ENCODE results near the gene HLA-DQB2. TPM values are rescaled to one million over a fixed set of nuclear protein-coding genes. Genes with fewer than 3 reads are reported as not detected.
"Not testable (repeated sequence)": the region's sequence is repeated elsewhere in the genome, so short reads cannot be mapped to it uniquely, and the experiment has no call there.

Gene HLA-DQB2
- total and polyA plus RNA-seq, 9 of the 15 experiments (the other 6 are each of a cell fraction or from before 2014, with no cell fraction given): not detected

DNA sequence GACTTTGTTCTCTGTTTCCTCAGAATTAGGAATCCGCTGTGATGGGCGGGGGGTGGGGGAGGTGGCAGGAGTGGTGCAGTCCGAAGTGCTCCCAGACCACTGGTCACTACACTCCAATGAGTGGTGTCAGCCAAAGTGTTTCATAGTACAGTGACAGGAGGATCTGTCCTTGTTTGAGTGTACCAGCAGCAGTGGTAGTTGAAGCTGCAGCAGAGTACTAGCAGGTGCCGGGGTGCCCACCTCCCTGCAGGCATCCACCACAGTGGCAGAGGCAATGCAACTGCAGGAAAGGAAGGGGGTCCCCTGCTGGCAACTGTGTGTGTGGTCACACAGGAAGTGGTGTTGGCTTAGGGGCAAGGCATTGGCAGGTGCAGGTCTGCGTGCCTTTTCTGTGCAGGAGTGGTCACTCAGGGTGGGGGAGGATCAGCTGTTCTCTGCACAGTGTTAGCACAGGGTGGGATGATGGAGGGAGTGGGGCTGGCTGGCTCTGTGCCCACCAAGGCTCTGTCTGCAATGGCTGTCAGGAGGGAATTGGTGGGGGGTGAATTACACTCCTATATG lies 43.8 kb upstream of the HLA-DQB2 start:
- WGBS (ENCODE audit: insufficient coverage, low coverage, missing lambda C conversion rate): 12% methylated on average over 5 of the region's 5 CpGs
- DNase-seq (ENCODE audit: extremely low read depth in 1 of 4, low spot score in 3 of 4) (no peak), FAIRE-seq (no peak), ATAC-seq (no peak)
- no peak for TF ChIP-seq FOXJ3 (CRISPR knock-in tag; IDR thresholded peaks at IDR 0.05)
- 0 out of 6 replicates have a peak, but pooled peaks of 1 of the 3 experiments have one; percentile 12 for TF ChIP-seq CTCF (IDR thresholded peaks at IDR 0.05 in 2 of 3, conservative IDR thresholded peaks at IDR 0.05 in 1 of 3; ENCODE audit: insufficient read depth in 2 of 3, low read depth in 1 of 3, low read length in 3 of 3)
- intact Hi-C loops (cut with micrococcal nuclease): no loop called here
- no peak overlapping the region for H3K27ac ChIP-seq (ENCODE audit: extremely low read depth, low read depth, low read length)
- H3K9me3 ChIP-seq (replicated peaks; ENCODE audit: control insufficient read depth, insufficient read depth, low read depth, low read length): no peaks in the 10 kb centered on the region
- H3K9ac ChIP-seq (ENCODE audit: insufficient read depth in 1 of 2, low read depth in 2 of 2, low read length in 2 of 2): no peak overlapping the region
- CTCF ChIA-PET (ENCODE audit: low intra/inter-chr PET ratio): no interaction called here
- no TSS peak for BruUV-seq (replicated peaks)
- no peak overlapping the region for H3K4me2 ChIP-seq (ENCODE audit: insufficient read depth, low read length)
- no peaks in the 10 kb centered on the region for H3K79me2 ChIP-seq (ENCODE audit: control insufficient read depth, insufficient read depth, low read length)
- peaks cover 4 to 11% of the 10 kb centered on the region in 2 experiments; a peak in 4 of 5 replicates for H3K27me3 ChIP-seq (ENCODE audit: control insufficient read depth in 2 of 2, insufficient read depth in 2 of 2, low read length in 2 of 2)
- H3K4me3 ChIP-seq: no peak overlapping the region
- no peaks in the 10 kb centered on the region for H4K20me1 ChIP-seq (replicated peaks; ENCODE audit: control insufficient read depth, insufficient read depth, low read length)
- H3K9me1 ChIP-seq (ENCODE audit: control insufficient read depth, insufficient read depth, low read length): no peaks in the 10 kb centered on the region
- POLR2A ChIA-PET: interaction anchor here (0.7 to 1.5 kb wide), 2 partner anchors 167 to 612 kb away, joined by 3 to 5 read pairs; no protein-coding TSS in a partner anchor
- H2AFZ ChIP-seq (ENCODE audit: low read depth, low read length): no peak overlapping the region
- in situ Hi-C loops (cut with MboI): no loop called here
- H3K36me3 ChIP-seq (ENCODE audit: control insufficient read depth, insufficient read depth, low read length): no peaks in the 10 kb centered on the region
- H3K4me1 ChIP-seq (replicated peaks in 1 of 2; ENCODE audit: control insufficient read depth in 2 of 2, insufficient read depth in 2 of 2, low read length in 2 of 2): no peaks in the 10 kb centered on the region

GRCh38 chr6:32805404-32805803 lies 42.1 kb upstream of the HLA-DQB2 start:
- intact Hi-C loops (cut with micrococcal nuclease); H2AFZ ChIP-seq (ENCODE audit: low read depth, low read length); CTCF ChIA-PET (ENCODE audit: low intra/inter-chr PET ratio); DNase-seq (ENCODE audit: extremely low read depth in 1 of 4, low spot score in 3 of 4); H3K27ac ChIP-seq (ENCODE audit: extremely low read depth, low read depth, low read length); in situ Hi-C loops (cut with MboI); BruUV-seq (replicated peaks); H3K9me1 ChIP-seq (ENCODE audit: control insufficient read depth, insufficient read depth, low read length); H3K36me3 ChIP-seq (ENCODE audit: control insufficient read depth, insufficient read depth, low read length); H3K9me3 ChIP-seq (replicated peaks; ENCODE audit: control insufficient read depth, insufficient read depth, low read depth, low read length); H3K79me2 ChIP-seq (ENCODE audit: control insufficient read depth, insufficient read depth, low read length); H3K4me3 ChIP-seq; ATAC-seq; H3K4me1 ChIP-seq (replicated peaks in 1 of 2; ENCODE audit: control insufficient read depth in 2 of 2, insufficient read depth in 2 of 2, low read length in 2 of 2); FAIRE-seq; H3K27me3 ChIP-seq (ENCODE audit: control insufficient read depth in 2 of 2, insufficient read depth in 2 of 2, low read length in 2 of 2); H4K20me1 ChIP-seq (replicated peaks; ENCODE audit: control insufficient read depth, insufficient read depth, low read length); H3K9ac ChIP-seq (ENCODE audit: insufficient read depth in 1 of 2, low read depth in 2 of 2, low read length in 2 of 2); H3K4me2 ChIP-seq (ENCODE audit: insufficient read depth, low read length): not testable (repeated sequence)
- POLR2A ChIA-PET: interaction anchor here (0.8 kb wide), 1 partner anchor 12 kb away, joined by 3 read pairs; no protein-coding TSS in a partner anchor
